ENCODE data around the gene REV3L.
"Not testable (repeated sequence)": the region's sequence is repeated elsewhere in the genome, so short reads cannot be mapped to it uniquely, and the experiment has no call there.

Gene REV3L

DNA sequence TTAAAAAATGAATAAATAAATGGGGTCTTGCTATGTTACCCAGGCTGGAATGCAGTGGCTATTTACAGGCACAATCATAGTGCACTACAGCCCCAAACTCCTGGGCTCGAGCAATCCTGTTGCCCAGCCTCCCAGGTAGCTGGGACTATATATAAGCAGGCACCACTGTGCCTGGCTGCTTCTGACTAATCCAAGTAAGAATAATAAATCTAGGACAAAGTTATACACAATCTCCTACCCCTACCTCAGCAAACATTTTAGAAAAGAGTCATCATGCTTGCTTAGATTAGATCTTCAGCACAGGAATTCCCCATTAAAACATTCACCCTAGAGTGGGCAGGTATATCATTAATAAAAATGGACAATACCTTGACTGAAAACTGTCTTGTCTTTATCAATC lies 124.6 kb downstream of the REV3L start:
- no peak for DNase-seq

DNA sequence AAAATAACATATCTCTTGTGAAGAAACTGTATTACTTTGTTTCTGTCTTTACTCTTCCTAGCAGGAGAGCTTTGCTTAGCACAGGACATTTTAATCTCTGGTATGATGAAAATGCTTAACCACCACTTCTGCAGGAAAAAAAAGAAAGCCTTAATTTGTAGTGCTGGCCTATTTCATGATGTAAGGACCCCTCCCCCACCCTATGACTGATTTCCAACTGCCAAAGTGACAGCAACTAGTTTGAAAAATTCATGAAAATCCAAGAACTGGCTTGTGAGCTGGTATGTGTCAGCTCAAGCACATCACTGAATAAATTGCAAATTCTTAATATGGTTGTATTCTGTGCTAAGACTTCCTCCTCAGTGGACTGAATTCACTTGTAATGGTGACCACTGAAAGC lies 125.3 kb downstream of the REV3L start:
- no peak for DNase-seq

DNA sequence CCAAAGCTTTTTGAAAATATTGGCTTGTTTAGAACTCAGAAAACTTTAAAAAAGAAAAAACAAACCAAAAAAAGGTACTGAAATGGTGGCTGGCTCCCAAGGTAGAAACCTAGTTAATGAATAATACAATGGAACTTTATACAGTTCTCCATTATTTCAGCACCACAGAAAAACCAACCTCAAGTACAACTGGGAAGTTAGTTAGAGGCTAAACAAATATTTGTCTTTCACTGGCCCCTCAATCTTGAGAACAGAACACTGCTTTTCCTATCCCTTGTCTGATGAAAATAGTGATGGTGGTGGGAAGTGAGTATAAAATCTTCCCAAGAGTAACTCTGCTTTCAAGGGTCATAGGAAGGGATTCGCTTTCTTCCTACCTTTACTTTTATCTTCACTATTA lies 126.5 kb downstream of the REV3L start:
- DNase-seq, result no peak

DNA sequence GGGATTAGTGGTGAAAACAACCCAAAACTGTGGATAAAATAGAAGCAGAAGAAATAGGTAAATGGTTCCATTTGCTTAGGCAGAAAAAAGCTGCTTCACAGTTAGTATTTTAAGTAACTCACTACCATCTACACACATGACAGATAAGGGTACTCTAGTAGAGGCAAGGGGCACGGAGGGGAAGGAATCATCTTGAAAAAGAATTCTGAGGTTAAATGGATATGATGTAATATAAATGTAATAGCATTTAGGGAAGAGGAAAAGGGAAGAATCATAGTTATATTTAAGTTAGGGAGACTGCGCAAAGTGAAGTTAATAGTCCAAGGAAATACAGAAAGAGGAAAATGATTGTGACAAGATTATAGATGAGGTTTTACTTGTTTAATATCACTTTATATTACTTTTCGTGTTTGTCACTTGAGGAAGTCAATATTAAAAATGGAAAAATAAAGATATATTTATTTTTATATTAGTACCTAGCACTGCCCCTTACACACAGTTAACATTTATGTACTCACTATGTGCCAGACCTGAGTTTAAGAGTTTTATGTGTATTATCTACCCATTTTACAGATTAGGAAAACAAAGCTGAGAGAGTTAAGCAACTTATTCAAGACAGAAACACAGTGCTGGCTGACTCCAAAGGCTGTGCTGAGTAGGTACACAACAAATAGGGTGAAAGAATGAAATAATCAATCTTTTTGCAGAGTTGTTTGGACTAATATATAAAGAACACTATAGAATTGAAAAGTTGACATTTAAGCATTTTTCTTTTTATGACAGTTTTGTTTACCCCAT lies 128.1 kb downstream of the REV3L start:
- DNase-seq, result no peak

DNA sequence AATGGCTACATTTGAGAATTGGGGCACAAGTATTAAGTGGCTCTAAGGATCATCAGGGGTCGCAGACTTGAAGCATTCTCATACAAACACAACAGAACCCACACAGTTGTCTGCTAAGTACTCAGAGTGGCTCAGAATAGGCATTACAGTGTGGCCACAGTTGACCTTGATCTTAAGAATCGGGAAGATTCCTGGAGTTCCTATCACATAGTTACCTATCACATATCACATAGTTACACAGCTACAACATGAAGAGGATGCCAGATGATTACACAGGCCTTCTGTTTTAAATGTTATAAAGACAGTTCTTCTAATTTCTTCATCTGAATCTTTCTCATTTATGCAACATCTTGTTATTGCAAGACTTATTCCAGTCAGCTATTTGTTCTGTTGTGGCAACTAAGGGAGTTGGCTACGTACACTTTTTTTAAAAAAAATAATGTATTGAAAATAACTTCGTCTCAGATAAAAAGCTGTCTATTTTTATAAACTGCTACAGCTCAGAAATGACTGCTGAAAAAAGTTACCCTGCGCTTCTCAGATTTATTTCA lies 129.0 kb downstream of the REV3L start:
- no peak for DNase-seq

DNA sequence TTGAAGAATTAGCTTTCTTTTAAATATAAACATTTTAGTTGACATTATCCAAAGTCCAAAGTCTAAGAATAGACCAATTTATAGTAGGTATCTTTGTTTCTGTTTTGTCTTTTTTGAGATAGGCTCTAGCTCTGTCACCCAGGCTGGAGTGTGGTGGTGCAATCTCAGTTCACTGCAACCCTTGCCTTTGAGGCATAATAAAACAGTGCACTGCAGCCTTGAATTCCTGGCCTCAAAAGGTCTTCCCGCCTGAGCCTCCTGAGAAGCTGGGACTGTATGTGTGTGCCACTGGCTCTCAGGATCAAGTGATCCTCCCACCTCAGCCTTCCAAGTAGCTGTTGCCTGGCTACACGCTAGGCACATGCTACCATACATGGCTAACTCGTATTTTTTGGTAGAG lies 135.4 kb downstream of the REV3L start:
- no peak for DNase-seq

DNA sequence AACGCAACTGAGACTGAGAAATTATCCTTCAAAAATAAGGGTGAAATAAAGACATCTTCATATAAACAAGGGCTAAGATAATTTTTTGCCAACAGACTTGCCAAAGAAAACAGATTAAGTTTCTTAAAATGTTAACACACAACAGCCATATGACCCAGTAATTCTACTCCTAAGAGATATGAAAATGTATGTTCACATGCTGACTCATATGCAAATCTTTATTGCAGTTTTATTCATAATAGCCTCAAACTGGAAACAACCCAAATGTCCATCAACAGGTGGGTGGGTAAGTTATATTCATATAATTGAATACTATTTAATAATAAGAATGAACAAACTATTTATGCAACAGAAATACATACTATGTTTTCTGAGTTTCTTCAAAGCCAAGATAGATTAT lies 140.1 kb downstream of the REV3L start:
- DNase-seq, result no peak

DNA sequence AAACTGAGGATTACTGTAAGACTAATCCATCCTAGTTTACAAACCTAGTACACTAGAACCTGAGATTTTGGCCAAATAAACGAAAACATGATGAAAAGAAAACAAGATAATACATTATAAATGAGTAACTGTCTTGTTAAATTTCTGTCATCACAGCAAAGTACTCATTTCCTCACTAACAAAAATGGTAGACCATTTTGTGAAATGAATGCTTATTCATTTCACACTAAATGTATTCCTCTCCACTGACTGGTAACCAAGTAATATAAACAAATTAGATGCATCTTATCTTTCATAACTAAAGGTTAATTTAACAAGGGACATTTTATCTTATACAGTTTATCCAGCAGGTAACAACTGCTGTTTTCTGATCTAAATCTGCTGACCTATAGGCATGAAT lies 143.7 kb downstream of the REV3L start:
- DNase-seq, result no peak

DNA sequence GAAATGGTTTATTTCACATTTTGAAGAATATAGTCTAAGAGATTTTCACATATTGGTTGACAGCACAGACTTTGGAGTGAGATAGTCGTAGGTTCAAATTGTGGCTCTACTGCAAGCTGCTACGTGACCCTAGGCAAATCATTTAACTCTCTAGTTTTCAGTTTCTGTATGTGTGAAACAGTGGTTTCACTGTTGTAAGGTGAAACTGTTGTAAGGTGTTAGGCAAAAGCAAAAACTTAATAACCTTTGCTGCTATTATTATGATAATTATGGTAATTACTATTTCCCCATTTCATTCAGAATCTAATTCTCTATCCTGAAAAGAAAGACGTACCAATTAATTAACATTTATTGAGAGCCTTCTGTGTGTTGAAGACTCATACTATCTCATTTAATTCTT lies 144.2 kb downstream of the REV3L start:
- DNase-seq, result no peak

DNA sequence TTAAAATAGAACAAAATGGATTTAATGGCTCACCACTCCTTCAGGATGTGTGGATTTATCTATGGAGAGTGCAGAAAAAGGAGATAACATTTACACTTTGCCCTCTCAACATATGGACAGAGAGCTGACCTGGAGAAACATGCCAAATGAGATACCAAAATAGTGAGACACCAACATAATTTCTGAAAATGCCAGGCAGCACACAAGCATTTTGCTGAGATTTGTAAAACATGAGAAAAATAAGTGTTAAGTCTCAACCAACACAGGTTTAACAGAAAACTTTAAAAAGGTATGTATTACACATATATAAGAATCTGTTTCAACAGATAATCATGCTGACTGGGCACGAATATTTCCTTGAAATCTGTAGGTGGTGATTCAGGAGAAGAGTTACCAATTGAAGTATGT lies 145.2 kb downstream of the REV3L start:
- no peak for DNase-seq

DNA sequence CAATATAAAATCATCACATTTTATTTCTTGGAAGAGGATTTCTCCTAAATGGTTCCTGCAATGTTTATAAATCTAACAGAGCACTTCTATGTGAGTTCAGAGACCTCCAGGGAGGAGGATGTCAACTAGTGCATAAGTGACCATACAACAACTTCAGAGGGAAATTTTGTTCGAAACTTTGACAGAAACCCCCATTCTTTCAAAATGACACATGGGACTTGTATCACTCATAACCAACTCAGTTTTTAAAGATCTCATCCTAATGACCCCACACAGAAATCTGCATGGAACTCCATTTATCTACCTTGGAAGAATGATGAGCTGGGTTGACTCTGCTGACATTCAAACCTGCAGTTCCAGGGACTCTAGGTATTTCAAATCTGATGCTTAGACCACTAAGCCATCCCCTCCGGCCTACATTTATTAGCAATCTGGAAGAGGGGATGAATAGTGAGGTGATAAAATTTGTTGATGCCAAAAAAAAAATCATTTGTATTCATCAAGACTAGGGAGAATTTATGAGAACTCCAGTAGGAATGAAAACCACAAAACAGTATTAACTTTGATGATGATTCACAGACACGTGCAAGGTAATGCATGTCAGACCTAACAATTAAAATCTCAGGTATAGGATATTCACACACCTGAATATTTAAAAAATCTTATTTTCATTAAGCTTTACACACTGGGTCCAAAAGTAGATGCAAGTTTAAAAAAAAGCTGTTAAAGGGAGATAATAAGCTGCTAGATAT lies 153.0 kb downstream of the REV3L start:
- no peak for DNase-seq

DNA sequence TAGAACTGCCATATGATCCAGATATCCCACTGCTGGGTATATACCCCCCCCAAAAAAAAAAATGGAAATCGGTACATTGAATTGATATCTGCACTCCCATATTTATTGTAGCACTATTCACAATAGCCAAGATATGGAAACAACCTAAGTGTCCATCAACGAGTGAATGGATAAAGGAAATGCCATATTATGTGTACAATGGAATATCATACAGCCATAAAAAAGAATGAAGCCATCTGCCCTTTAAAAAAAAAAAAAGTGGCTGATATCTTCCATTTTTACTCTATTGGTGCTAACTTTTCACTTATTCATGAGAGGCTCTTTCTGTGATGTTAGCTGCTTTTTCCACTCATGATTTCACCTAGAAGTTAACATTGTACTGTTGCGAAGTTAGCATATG lies 156.5 kb downstream of the REV3L start:
- no peak for DNase-seq

DNA sequence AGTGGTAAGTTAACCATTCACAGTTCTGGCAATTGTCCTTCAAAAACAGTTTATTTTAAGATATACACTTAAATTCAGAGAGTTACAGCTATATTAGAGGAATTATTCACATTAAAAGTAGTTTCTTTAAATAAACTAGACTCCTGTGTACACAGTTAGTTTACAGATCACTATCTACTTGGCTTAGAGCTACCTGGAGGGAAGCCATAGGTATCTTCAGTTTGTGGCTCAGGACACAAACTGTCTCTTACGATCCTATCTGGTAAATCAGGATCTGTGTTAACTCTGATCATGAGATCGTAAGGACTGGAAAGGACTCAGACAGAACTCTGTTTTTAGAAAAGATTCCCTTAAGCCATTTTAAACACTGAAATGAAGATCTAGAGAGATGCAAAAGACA lies 160.9 kb downstream of the REV3L start:
- DNase-seq, result no peak

DNA sequence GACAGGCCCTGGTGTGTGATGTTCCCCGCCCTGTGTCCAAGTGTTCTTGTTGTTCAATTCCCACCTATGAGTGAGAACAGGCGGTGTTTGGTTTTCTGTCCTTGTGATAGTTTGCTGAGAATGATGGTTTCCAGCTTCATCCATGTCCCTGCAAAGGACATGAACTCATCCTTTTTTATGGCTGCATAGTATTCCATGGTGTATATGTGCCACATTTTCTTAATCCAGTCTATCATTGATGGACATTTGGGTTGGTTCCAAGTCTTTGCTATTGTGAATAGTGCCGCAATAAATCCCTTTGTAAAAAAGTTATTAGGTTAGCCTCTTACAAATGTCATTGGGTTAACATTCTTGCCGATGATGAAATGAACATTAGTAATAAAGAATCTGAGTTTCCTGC lies 175.1 kb downstream of the REV3L start:
- not testable (repeated sequence) for DNase-seq

DNA sequence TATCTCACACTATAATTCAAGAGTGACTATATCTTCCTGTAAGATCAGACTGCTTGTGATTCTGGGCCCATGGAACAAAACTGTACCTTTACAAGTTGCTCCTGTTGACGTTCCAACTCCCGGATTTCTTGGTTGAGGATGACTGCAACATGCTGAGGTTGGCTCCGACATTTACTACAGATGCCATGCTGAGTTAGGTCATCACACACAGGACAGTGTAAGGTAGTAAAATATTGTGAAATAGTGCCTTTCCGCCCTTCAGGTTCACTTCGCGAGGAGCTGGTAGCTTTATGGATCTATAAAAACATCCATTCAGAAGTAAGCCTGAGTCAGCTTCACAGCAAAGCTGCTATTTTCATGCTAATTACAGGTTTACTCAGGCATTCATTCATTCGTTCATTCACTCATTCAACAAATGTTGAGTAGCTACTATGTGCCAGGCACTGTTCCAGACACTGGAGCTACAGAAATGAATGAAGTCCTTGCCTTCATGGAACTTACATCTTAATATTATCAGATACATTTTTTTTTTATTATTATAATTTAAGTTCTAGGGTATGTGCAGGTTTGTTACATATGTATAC lies 175.7 kb downstream of the REV3L start:
- no peak for DNase-seq

DNA sequence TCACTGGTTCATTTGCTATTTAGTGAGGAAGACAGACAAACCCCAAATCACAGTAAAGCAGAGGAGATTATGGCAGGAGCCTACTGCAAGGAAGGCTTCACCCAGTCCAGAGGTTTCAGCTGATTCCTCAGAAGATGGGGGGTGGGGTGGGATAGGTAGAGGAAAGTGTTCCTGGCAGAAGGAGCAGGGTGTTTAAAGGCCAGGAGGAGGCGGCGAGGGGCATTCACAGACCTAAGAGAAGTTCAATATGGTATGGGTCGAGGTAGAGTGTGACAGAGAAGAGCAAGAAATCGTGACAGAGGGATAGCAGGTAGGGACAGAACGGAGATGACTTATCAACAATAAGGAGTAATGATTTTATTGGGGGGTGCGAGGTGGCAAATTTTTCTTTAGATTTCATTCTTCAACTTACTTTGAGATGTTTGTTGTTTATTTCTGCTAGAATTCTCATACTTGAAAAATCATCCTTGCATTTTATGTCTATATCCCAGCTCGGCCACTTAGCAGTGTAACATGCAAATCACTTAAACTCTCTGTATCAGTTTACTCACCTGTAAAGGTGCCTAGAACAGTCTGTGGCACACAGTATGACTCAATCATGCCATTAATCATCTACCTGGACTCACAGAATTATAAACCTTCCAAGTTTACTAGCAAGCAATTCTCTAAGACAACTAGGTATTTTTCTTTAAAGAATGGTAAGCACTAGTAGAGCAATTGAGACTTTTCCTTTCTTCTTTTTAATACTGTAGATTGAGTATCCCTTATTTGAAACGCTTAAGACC lies 176.7 kb downstream of the REV3L start:
- no peak for DNase-seq

DNA sequence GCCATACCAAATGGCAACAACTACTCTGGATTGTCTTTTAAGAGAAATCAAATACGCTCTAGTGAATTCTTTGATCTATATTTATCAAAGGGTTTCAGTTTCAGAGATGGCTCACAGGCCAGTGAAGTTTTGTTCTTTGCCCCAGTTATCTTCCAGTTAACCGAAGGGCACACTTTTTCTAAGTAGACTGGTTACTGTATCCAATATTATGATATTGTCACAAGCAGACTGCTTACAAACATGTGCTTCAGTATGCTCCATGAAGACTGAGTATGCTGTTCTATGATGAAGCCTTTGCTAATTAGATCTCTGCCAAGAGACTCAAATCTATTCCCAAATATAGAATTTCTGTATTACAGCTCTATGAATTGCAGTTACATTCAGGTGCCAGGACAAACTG lies 181.1 kb downstream of the REV3L start:
- no peak for DNase-seq

DNA sequence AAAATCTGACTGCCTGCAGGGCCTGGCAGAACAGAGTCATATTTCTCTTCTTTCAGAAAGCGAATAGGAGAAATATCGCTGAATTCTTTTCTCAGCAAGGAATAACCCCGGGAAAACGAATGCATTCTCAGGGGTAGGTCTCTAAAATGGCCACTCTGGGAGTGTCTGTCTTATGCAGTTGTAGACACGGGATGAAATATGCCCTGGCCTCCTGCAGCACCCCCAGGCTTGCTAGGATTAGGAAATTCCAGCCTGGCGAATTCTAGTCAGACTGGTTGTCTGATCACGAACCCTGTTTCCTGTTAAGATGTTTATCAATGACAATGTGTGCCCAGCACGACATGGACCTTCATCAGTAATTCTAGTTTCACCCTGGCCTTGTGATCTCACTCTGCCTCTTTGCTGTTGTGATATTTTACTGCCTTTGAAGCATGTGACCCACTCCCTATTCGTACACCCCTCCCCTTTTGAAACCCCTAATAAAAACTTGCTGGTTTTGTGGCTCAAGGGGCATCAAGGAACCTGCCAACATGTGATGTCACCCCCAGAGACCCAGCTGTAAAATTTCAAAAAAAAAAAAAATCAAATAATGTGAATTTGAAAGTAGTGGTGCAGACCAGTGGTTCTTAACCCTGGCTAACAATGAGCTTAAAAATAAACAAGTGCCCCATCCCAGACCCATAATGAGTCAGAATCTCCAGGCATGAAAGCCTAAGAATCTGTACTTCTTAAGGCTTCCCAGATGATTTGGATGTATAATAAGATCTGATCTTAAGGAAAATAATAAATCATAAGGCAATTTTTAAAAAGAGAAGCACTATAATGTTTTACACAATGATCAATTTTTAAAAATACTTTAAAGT lies 181.8 kb downstream of the REV3L start:
- not testable (repeated sequence) for DNase-seq

DNA sequence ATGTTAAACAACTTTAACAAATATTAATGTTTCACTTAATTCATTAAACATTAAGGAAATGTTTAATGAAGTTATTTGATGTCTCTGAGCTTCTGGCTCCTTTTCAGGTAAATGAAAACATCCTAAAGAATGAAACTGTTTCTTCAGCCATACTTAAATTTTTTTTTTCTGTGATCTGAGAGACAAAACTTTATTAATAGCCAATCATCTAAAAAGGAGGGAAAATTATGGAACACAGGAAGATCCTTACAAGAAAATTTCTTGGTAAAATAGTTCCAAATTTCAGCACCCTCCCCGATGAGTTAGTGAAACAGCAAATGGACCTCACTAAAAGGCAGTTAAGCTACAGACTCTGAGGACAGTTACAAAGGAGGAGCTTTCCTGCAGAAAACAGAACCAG lies 185.2 kb downstream of the REV3L start:
- no peak for DNase-seq

DNA sequence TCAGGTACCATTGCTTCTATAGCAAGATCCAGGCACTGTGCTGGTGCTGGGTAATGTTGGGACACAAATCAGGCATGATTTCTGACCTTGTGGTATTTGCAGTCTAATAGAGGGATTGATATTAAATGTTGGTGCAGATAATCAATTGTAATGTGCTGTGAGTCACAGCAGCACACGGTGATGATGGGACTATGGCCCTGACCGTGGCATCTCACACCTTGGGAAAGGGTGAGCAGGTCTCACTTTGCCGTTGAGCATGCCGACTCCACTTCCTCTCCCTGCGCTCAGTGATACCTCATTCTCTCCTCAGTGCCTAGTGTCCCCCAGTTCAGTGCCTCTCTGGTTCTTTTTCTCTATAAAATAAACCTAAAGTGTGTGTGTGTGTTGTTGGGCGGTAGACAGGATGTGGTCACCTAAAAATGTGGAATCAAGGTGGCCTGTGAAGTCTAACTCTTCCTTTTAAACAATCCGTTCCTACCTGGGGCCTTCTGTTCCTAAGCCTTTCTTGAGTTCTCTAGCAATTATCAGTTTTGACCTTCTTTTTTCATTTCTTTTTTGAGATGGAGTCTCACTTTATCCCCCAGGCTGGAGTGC lies 188.5 kb downstream of the REV3L start:
- DNase-seq, result no peak
